Measurements from ENCODE around the gene BRCA2. TPM values are rescaled to one million over a fixed set of nuclear protein-coding genes. Genes with fewer than 3 reads are reported as not detected.

Gene BRCA2, protein sequence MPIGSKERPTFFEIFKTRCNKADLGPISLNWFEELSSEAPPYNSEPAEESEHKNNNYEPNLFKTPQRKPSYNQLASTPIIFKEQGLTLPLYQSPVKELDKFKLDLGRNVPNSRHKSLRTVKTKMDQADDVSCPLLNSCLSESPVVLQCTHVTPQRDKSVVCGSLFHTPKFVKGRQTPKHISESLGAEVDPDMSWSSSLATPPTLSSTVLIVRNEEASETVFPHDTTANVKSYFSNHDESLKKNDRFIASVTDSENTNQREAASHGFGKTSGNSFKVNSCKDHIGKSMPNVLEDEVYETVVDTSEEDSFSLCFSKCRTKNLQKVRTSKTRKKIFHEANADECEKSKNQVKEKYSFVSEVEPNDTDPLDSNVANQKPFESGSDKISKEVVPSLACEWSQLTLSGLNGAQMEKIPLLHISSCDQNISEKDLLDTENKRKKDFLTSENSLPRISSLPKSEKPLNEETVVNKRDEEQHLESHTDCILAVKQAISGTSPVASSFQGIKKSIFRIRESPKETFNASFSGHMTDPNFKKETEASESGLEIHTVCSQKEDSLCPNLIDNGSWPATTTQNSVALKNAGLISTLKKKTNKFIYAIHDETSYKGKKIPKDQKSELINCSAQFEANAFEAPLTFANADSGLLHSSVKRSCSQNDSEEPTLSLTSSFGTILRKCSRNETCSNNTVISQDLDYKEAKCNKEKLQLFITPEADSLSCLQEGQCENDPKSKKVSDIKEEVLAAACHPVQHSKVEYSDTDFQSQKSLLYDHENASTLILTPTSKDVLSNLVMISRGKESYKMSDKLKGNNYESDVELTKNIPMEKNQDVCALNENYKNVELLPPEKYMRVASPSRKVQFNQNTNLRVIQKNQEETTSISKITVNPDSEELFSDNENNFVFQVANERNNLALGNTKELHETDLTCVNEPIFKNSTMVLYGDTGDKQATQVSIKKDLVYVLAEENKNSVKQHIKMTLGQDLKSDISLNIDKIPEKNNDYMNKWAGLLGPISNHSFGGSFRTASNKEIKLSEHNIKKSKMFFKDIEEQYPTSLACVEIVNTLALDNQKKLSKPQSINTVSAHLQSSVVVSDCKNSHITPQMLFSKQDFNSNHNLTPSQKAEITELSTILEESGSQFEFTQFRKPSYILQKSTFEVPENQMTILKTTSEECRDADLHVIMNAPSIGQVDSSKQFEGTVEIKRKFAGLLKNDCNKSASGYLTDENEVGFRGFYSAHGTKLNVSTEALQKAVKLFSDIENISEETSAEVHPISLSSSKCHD (N-terminal part only)
- 10 to 100 TPM; 24.9 to 27.2 TPM for total RNA-seq

DNA sequence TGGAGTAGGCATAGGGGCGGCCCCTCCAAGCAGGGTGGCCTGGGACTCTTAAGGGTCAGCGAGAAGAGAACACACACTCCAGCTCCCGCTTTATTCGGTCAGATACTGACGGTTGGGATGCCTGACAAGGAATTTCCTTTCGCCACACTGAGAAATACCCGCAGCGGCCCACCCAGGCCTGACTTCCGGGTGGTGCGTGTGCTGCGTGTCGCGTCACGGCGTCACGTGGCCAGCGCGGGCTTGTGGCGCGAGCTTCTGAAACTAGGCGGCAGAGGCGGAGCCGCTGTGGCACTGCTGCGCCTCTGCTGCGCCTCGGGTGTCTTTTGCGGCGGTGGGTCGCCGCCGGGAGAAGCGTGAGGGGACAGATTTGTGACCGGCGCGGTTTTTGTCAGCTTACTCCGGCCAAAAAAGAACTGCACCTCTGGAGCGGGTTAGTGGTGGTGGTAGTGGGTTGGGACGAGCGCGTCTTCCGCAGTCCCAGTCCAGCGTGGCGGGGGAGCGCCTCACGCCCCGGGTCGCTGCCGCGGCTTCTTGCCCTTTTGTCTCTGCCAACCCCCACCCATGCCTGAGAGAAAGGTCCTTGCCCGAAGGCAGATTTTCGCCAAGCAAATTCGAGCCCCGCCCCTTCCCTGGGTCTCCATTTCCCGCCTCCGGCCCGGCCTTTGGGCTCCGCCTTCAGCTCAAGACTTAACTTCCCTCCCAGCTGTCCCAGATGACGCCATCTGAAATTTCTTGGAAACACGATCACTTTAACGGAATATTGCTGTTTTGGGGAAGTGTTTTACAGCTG is at the start of gene BRCA2, which contains the start of gene ZAR1L:
Gene BRCA2 (plus strand): TSS at position 271 of the 790 bp plus-strand sequence. CDS start 953 bp downstream, outside the sequence.
Gene ZAR1L (minus strand): TSS at position 126 of the 790 bp plus-strand sequence. CDS start 3,438 bp downstream, outside the sequence.
- ChIA-PET POLR2A (interaction anchor here (0.6 to 3.4 kb wide), 21 partner anchors 9 to 1503 kb away, joined by 3 to 38 read pairs (median 3); partner anchors contain the start of gene N4BP2L1), CTCF (interaction anchor here (1.0 to 1.7 kb wide), 9 partner anchors 47 to 422 kb away, joined by 3 to 7 read pairs (median 3); partner anchors contain the start of gene PDS5B)
- no peaks in the 10 kb centered on the region for H3K27me3 Mint-ChIP-seq
- H3K4me1 Mint-ChIP-seq (ENCODE audit: low read depth), result peaks cover 14% of the 10 kb centered on the region
- intact Hi-C loops (cut with micrococcal nuclease), result loop anchor here (5.0 kb wide), 1 partner anchor 112 kb away; the partner anchor contains the start of gene N4BP2L1
- no peak for TF ChIP-seq CTCF (IDR thresholded peaks at IDR 0.05)
- H3K36me3 Mint-ChIP-seq (ENCODE audit: low read depth), result peaks cover 24% of the 10 kb centered on the region
- H3K27ac Mint-ChIP-seq, result peak within 1 kb of the TSS; percentile 100
- H3K9me3 Mint-ChIP-seq, result no peaks in the 10 kb centered on the region
- peak within 1 kb of the TSS; percentile 92 for H3K4me3 Mint-ChIP-seq
- DNase-seq (peak; percentile 94), ATAC-seq (peak; percentile 92)

DNA sequence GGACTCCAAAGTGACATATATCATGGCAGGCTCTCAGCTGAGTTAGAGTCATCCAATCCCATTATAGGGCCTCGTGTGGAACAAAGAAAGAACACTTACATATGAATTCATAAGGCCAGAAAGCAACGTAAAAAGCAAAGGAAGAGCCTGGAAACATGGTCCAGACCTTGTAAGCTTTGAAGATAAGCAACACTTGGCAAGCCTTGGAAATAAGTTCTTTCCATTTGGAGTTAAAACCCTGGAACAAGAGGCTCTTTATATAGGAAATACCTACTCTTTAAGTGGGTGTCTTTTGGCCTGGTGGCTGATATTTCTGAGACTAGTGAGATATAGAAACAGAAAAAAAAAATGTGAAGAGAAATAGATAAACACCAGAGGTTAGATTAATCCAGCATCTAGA is 49.6 kb upstream of the BRCA2 start:
- no peaks in the 10 kb centered on the region for H3K27me3 Mint-ChIP-seq
- H3K4me1 Mint-ChIP-seq (ENCODE audit: low read depth), result no peaks in the 10 kb centered on the region
- ChIA-PET CTCF (no interaction called here), POLR2A (no interaction called here)
- ATAC-seq, result no peak
- H3K9me3 Mint-ChIP-seq, result no peaks in the 10 kb centered on the region
- H3K4me3 Mint-ChIP-seq, result no peak overlapping the region
- no peak for DNase-seq
- no peak for TF ChIP-seq CTCF (IDR thresholded peaks at IDR 0.05)
- intact Hi-C loops (cut with micrococcal nuclease), result loop anchor here (5.0 kb wide), 1 partner anchor 47 kb away; no protein-coding TSS in a partner anchor
- no peak overlapping the region for H3K27ac Mint-ChIP-seq
- no peaks in the 10 kb centered on the region for H3K36me3 Mint-ChIP-seq (ENCODE audit: low read depth)

GRCh38 chr13:32266130-32266529 is 49.2 kb upstream of the BRCA2 start:
- DNase-seq (no peak), ATAC-seq (no peak)
- ChIA-PET POLR2A (no interaction called here), CTCF (no interaction called here)
- no peaks in the 10 kb centered on the region for H3K9me3 Mint-ChIP-seq
- H3K4me3 Mint-ChIP-seq, result no peak overlapping the region
- intact Hi-C loops (cut with micrococcal nuclease), result loop anchor here (5.0 kb wide), 1 partner anchor 46 kb away; no protein-coding TSS in a partner anchor
- no peak for TF ChIP-seq CTCF (IDR thresholded peaks at IDR 0.05)
- H3K27me3 Mint-ChIP-seq, result no peaks in the 10 kb centered on the region
- no peaks in the 10 kb centered on the region for H3K36me3 Mint-ChIP-seq (ENCODE audit: low read depth)
- no peaks in the 10 kb centered on the region for H3K4me1 Mint-ChIP-seq (ENCODE audit: low read depth)
- no peak overlapping the region for H3K27ac Mint-ChIP-seq

DNA sequence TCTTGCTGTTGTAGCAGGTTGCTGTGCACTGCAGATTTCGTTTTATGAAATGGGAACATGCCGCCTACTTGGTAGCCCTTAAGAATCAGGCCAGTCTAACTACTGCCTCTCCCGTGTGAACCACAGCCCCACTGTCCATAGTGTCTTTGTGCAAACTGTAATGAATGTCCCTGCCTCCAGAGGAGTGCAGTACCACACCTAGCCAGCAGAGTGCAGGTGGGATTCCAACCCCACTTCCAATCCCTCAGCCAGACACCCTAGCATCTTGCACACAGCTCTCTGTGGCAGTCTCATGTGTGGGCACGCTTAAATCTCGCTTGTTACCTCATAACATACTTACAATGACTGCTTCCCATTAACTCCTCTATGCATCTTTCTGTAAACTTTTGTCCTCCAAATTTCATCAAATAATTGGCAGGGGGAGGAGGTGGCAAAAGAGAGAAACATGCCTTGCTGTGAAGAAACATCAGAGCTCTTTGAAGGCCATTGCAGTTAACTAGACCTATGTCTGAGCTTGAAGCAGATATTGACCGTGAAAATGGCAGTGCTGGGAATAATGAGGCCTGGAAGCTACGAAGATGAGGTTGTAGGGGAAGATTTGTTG is 47.4 kb upstream of the BRCA2 start:
- POLR2A ChIA-PET, result interaction anchor here (0.9 to 2.3 kb wide), 2 partner anchors 13 to 47 kb away, joined by 3 to 7 read pairs; partner anchors contain the start of genes BRCA2 and ZAR1L
- H3K27ac Mint-ChIP-seq, result no peak overlapping the region

More for the DNA sequence above, 47.4 kb upstream of the BRCA2 start:
- intact Hi-C loops (cut with micrococcal nuclease), result loop anchor here (5.0 kb wide), 1 partner anchor 44 kb away; no protein-coding TSS in a partner anchor
- H3K27me3 Mint-ChIP-seq, result no peaks in the 10 kb centered on the region
- ATAC-seq, result peak; percentile 96
- no peaks in the 10 kb centered on the region for H3K36me3 Mint-ChIP-seq (ENCODE audit: low read depth)
- peaks cover 5% of the 10 kb centered on the region for H3K4me1 Mint-ChIP-seq (ENCODE audit: low read depth)
- peak; percentile 83 for TF ChIP-seq CTCF (IDR thresholded peaks at IDR 0.05)
- H3K4me3 Mint-ChIP-seq, result no peak overlapping the region
- DNase-seq, result peak; percentile 75
- no peaks in the 10 kb centered on the region for H3K9me3 Mint-ChIP-seq
- CTCF ChIA-PET, result interaction anchor here (0.7 to 3.6 kb wide), 19 partner anchors 8 to 358 kb away, joined by 3 to 13 read pairs (median 5); partner anchors contain the start of genes BRCA2 and ZAR1L

All from activated CD8-positive, alpha-beta T cell treated with anti-CD3 and anti-CD28 coated beads for 36 hours (primary cell).